Hematopoietic multipotent progenitor cell treated with erythropoietin and hydrocortisone succinate and interleukin-3 and kit ligand, for 17 days (in vitro differentiated cells): ENCODE measurements around the gene FAAP100.
"Not testable (repeated sequence)": the region's sequence is repeated elsewhere in the genome, so short reads cannot be mapped to it uniquely, and the experiment has no call there.

ENCODE experiments used
- DNase-seq: peaks from one replicate; pipeline ENCODE4 v3.0.0-alpha.2; 2015; ENCODE audit warnings: low spot score

Gene FAAP100

GRCh38 chr17:81537856-81538555, 14.1 kb downstream of the FAAP100 start:
- DNase-seq = no peak

- DNase-seq = no peak
These were observed 14.8 kb downstream of the FAAP100 start for GRCh38 chr17:81537343-81537855.

GRCh38 chr17:81536299-81537290, 15.6 kb downstream of the FAAP100 start:
- DNase-seq = no peak

- no peak for DNase-seq
These were observed 16.5 kb downstream of the FAAP100 start for GRCh38 chr17:81535480-81536298.

GRCh38 chr17:81535007-81535328, 17.2 kb downstream of the FAAP100 start:
- DNase-seq = no peak

- DNase-seq = no peak
These were observed 17.8 kb downstream of the FAAP100 start for GRCh38 chr17:81534157-81535006.

- no peak for DNase-seq
These were observed 18.6 kb downstream of the FAAP100 start for GRCh38 chr17:81533339-81534141.

GRCh38 chr17:81532490-81533287, 19.5 kb downstream of the FAAP100 start:
- DNase-seq = no peak

GRCh38 chr17:81531998-81532404, 20.2 kb downstream of the FAAP100 start:
- not testable (repeated sequence) for DNase-seq

GRCh38 chr17:81531013-81531412, 21.1 kb downstream of the FAAP100 start:
- not testable (repeated sequence) for DNase-seq

- DNase-seq = no peak
These were observed 22.7 kb downstream of the FAAP100 start for GRCh38 chr17:81529437-81529803.

GRCh38 chr17:81528651-81529436, 23.3 kb downstream of the FAAP100 start:
- no peak for DNase-seq

- no peak for DNase-seq
These were observed 23.8 kb downstream of the FAAP100 start for GRCh38 chr17:81528384-81528650.

GRCh38 chr17:81527591-81528383, 24.4 kb downstream of the FAAP100 start, which contains the start of gene FSCN2:
TSS of gene FSCN2 (plus strand) at chr17:81528377. CDS start at chr17:81528532, 155 bp downstream.
- no peak for DNase-seq

- no peak for DNase-seq
These were observed 25.2 kb downstream of the FAAP100 start for GRCh38 chr17:81526662-81527571.

GRCh38 chr17:81524865-81525159, 27.3 kb downstream of the FAAP100 start:
- DNase-seq = no peak
